Breast epithelium (tissue), 3 donors: ENCODE measurements around the gene BABAM2.

Experiments
- CTCF ChIP-seq, 3 donors: fragments of 450-650 bp; IDR thresholded peaks; one replicate each; pipeline ENCODE4 v1.5.1; 2016 to 2017; ENCODE audit warnings: antibody characterized with exemption in 3 of 3, mild to moderate bottlenecking in 3 of 3, moderate library complexity in 3 of 3
- POLR2A ChIP-seq: fragments of 450-650 bp; IDR thresholded peaks from one replicate; pipeline ENCODE4 v1.6.1; 2016; ENCODE audit warnings: antibody characterized with exemption, mild to moderate bottlenecking, moderate library complexity
- POLR2AphosphoS5 ChIP-seq, 3 donors: sonication (generic); formaldehyde crosslinking; IDR thresholded peaks; one replicate each; pipeline ENCODE4 v1.6.1; 2017; ENCODE audit warnings: antibody characterized with exemption in 3 of 3

- TF ChIP-seq POLR2AphosphoS5 (IDR thresholded peaks at IDR 0.05), result no peak
- TF ChIP-seq CTCF (IDR thresholded peaks at IDR 0.05), result no peak
- no peak for TF ChIP-seq POLR2A
Measured at GRCh38 chr2:28341208-28341891, 450.8 kb downstream of the BABAM2 start.
